Hindlimb muscle (tissue), 1 donor: ENCODE results near the gene IL15RA. TPM values are rescaled to one million over a fixed set of nuclear protein-coding genes. Genes with fewer than 3 reads are reported as not detected.
"Not testable (repeated sequence)": the region's sequence is repeated elsewhere in the genome, so short reads cannot be mapped to it uniquely, and the experiment has no call there.

Experiments
- DNase-seq: peaks from one replicate; pipeline ENCODE4 v3.0.0-alpha.2; 2013
- polyA plus RNA-seq: library from polyadenylated mRNA; unstranded; fragments of 120-200 nt; gene quantifications from one replicate; pipeline ENCODE4 v1.2.1, GENCODE V29; 2013; ENCODE audit not compliant: insufficient read length

The IL15RA gene
- polyA plus RNA-seq, 1 donor, result 3.2 TPM

DNA sequence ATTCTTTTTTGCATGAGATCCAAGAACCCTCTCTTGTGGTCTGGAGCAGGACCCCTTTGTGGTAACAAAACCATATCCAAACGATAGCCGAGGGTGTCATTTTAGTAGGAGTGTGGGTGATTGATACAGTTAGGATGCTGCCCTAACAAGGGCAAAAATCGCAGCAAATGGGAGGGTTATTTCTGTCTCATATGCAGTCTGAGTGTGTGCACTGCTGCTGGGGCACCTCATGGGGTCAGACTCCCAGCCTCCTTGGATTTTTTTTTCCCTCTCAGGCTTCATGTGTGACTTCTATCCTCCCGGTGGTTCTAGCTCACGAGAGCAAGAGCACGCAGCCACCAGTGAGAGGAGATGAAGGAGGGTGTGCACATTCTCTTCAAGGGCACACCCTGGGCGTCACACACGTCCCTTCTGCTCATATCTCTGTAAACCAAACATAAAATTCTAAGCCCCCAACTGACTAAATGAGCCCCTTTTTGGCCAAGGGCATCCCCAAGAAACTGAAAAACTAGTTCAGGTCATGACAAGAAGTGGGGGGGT is 28.6 kb upstream of the IL15RA start:
- no peak for DNase-seq

DNA sequence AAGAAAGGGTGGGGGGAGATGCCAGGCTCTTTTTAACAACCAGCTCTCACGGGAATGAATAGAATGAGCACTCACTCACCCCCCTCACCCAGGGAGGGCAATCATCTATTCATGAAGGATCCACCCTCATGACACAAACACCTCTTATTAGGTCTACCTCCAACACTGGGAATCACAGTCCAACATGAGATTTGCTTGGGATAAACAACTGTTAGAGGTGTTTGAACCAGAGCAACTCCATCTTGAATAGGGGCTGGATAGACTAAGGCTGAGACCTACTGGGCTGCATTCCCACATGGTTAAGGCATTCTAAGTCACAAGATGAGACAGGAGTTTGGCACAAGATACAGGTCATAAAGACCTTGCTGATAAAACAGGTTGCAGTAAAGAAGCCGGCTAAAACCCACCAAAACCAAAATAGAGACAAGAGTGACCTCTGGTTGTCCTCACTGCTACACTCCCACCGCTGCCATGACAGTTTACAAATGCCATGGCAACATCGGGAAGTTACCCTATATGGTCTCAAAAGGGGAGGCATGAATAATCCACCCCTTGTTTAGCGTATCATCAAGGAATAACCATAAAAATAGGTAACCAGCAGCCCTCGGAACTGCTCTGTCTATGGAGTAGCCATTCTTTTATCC is 27.9 kb upstream of the IL15RA start:
- DNase-seq, result not testable (repeated sequence)

- no peak for DNase-seq
Measured at GRCh38 chr10:6002809-6003510, 25.6 kb upstream of the IL15RA start.

GRCh38 chr10:5999440-6000165 is 22.3 kb upstream of the IL15RA start:
- no peak for DNase-seq

- DNase-seq, result no peak
Measured at GRCh38 chr10:5996696-5997095, 19.4 kb upstream of the IL15RA start.

DNA sequence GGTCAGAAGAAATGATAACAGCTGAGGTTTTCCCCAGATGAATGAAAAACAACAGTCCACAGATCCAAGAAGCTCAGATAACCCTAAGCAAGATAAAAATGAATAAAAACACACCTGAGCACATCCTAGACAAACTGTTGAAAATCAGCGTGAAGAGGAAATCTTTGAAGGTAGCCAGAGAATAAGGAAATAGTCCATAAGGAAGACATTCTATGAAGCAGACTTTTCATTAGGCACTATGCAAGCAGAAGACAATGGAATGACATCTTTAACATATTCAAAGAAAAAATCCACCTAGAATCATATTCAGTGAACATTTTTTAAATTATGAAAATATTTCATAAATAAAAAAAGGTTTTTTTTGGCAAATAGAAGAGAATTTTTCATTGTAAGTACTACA is 15.1 kb upstream of the IL15RA start:
- no peak for DNase-seq

DNA sequence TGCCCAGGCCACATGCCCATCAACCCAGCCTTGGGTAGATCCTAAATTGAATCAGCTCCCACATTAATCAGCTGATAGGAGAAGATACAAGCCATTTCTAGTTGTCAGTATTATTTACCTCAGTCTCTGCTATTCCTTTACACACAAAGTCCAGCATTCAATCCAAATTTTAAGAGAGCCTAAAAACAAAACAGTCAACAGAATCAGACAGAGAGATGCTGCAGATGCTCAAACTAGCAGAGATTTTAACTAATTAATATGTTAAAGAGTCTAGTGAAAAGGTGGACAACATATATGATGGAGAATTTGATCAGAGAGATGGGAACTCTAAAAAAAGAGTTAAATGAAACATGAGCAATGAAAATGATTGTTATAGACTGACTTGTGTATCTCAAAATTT is 14.4 kb upstream of the IL15RA start:
- DNase-seq, result no peak

DNA sequence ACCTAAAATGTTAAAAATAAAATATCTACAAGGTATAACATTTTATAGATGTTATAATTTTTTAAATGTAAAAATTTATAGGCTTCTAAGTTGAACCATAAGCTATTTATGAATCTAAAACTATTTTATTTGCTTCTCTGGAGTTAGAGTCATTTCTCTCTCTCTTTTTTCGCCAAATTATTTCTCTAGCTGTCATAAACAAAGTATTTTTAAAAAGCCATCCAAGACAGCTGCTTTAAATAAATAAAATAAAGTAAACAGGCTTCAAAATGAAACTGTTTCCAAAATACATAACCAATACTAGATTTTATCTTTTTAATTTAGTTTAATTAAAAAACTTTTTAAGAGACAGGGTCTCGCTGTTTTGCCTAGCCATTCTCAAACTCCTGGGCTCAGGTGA is 12.4 kb upstream of the IL15RA start:
- DNase-seq, result no peak

DNA sequence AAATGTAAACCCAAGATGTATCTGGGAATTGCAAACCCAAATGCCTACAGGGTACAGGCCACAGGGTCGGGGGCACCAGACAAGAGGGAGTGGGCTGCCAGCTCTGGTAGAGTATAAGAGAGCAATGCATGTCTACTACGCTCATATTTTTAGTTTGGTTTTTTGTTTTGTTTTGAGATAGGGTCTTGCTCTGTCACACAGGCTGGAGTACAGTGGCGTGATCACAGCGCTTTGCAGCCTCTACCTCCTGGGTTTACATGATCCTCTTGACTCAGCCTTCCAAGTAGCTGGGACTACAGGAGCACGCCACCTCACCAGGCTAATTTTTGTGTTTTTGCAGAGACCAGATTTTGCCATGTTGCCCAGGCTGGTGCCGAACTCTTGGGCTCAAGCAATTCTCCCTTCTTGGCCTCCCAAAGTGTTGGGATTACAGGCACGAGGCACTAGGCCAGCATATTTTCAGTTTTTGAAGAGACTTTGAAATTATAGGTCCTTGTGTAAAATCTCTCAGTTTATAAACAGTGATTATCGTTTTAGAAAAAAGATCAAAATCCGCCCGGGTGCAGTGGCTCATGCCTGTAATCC is 11.1 kb upstream of the IL15RA start:
- no peak for DNase-seq

DNA sequence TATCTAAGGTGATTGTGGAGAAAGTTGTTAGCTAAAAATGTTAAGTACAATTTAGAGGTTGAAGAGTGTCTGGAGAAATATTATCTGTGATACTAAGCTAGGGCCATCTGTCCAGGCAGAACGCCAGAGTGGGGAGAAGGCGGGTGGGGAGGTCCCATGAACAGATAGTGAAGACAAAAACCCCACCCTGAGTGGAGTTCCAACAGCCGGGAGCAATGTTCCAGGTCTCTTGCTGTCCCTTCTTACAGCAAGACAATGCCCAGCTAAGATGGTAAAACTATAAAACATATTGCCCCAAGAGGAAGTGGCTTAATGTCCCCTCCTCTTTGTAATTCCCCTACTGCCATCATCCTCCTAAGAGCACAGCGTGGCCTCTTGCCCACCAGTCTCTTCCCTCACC is 10.4 kb upstream of the IL15RA start:
- DNase-seq, result peak; percentile 26

DNA sequence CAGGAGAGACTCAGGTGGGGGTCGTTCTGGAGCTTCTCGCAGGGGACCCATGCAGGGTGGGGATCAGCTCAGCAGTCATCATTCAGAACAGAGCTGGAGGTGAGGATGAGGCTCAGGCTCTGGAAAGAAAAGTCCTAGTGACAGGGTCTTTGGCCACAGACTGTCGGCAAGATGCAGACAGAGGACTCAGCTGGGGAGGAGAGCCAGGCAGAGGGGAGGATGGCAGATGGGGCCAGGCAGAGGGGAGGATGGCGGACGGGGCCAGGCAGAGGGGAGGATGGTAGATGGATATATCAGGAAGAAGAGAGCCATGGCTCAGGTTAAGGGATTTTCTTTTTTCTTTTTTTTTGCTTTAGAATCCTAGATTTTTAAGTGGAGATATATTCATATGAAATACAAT is 7.7 kb upstream of the IL15RA start:
- no peak for DNase-seq

DNA sequence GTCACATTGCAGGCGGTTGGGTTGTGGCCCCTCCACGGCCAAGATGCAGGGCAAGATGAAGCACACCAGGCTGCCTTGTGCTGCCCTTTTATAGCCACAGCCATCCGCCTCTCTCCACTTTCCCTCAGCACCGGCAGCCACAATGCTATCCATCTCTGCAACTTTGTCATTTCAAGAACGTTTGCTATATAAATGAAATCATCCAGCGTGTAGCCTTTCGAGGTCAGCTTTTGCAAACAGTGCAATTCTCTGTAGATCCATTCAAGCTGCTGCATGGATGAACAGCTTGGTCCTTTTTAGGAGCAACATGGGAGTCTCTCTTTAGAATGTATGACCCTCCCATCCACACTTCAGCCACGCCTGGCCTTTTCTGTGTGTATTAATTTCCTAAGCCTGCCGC is 6.4 kb upstream of the IL15RA start:
- DNase-seq, result no peak

DNA sequence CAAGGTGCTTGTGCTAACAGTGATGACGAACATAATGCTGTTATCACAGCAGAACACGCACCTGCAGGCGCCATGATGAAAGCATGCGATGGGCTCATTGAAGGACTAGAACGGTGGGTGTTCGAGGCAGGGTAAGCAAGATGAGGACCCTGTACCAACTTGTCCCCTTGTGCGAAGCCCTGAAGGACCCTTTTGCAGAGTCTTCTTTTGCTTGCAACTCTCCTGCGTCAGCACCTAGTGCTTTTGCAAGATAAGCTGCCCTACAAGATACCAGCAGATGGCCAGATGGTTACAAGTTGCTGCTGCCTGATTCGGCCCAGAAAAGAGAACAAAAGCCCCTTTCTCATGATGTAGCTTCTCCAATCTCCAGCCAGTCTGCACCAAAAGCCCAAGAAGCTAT is 4.2 kb upstream of the IL15RA start:
- DNase-seq, result no peak

GRCh38 chr10:5978230-5978489 is 817 bp upstream of the IL15RA start:
- DNase-seq, result no peak

DNA sequence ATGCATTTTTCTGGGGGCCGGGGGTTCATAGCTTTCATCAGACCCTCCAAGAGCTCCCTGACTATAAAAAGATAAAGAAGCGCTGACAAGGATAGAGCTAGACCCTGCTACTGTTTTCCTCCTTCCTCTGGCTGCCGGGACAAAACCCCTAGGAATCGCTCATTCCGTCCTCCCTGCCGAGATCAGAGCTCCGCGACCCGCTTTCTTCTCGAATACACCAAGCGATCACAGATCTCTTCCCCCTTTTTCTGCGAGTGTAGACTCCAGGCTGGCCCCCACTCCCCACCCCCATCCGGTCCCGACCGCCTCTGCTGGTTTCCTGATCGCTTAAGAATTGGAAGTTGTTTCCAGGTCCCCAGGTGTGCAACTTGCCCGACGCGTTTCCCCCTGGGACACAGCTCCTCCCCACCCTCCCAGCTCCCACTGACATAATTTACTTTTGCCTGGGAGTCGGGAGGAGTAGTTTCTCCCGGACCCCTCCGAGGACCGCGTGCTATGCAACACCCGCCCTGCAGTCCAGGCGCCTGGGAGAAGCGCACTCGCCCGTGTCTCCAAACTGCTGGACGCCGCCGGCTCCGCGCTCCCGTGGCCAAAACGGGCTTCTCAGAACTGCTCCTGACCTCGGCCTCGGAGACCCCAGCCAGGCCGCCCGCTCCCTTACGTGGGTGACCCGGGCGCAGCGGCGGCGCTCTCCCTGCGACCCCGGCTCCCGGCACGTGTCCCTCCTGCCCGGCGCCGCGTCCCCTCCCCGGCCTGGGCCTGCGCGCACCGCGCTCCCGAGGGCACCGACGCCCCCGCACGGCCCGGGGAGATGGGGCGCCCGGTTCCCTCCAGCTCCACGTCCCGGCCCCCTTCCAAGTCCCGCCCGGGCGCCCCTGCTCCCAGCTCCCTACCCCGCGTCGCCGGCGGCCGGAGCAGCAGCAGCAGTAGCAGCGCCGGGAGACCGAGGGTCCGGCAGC is 552 bp downstream of the IL15RA start:
- peak; percentile 53 for DNase-seq

DNA sequence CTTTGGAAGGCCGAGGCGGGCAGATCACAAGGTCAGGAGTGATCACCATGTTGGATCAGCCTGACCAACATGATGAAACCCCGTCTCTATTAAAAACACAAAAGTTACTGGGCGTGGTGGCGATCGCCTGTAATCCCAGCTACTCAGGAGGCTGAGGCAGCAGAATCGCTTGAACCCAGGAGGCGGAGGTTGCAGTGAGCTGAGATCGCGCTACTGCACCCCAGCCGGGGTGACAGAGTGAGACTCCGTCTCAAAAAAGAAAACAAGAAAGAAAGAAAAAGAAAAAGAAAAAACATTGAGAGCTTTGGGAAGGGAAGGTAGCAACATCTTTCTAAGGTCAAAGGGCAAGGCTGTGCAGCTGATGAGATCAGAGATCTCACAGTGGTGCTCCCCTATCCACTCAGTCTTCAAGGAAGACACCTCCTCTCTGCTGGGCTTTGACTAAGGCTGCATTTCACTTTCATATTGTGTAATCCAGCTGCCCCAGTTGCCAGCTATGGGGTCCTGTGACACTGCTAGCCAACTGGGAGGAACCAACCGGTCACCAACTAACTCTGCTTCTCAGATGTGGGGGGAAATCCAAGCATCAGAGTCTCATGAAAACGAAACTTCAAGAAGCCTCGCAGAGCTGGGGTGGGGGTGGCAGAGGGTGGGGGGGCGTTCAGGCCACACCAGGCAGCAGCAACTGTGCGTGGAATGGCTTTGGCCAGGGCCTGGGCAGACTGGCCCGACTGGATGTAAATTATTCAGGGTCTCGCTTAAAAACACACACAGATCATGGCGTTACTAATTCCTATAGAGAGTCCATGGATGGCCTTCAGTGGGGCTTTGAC is 1.5 kb downstream of the IL15RA start:
- no peak for DNase-seq

GRCh38 chr10:5973069-5973468 is 4.3 kb downstream of the IL15RA start:
- DNase-seq, result no peak

DNA sequence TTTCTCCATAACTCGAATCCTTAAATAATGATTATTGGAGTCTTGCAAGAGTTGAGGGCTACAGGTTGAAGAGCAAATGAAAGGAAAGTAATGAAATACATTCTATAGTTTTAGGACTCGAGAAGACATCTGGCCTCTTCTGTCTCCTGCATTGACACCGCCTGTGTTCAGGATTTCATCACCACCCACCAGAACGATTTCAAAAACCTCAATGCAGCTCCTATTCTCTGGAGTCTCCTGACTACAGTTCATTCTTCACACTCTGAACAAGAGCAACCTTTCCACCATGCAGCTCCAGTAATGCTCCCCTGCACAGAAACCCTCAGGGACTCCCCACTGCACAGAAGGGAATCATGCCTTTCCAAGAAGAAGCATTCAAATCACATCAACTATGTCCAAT is 5.5 kb downstream of the IL15RA start:
- DNase-seq, result no peak

GRCh38 chr10:5971315-5971832 is 6.0 kb downstream of the IL15RA start:
- DNase-seq, result no peak

DNA sequence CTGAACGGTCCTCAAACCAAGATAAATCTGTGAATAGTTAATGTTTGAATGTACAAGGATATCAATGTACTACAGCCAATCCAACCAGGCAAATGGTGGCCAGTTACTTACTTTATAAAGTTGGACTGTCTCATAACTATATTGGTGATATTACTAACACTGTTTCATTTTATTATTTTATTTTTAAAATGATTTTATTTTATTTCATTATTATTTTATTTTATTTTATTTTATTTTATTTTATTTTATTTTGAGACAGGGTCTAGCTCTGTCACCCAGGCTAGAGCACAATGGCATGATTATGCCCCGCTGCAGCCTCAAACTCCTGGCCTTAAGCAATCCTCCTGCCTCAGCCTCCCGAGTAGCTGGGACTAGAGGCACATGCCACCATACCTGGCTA is 6.8 kb downstream of the IL15RA start:
- no peak for DNase-seq

GRCh38 chr10:5970066-5970465 is 7.3 kb downstream of the IL15RA start:
- DNase-seq, result no peak
